Hepatocyte (in vitro differentiated cells): Measurements from ENCODE around the gene UPF2. TPM values are rescaled to one million over a fixed set of nuclear protein-coding genes. Genes with fewer than 3 reads are reported as not detected.

Source experiments
- DNase-seq: peaks from one replicate; pipeline ENCODE4 v3.0.0-alpha.2; 2016; ENCODE audit warnings: low spot score
- H2AFZ ChIP-seq: fragments of 200-600 bp; sonication (generic); 2 replicates; pipeline ENCODE4 v1.6.0; 2016; ENCODE audit warnings: antibody characterized with exemption, mild to moderate bottlenecking
- H3K27ac ChIP-seq: fragments of 200-600 bp; sonication (generic); 2 replicates; pipeline ENCODE4 v1.5.1; 2016; ENCODE audit warnings: mild to moderate bottlenecking
- H3K27me3 ChIP-seq: fragments of 200-600 bp; sonication (generic); 2 replicates; pipeline ENCODE4 v1.6.1; 2016
- H3K36me3 ChIP-seq: fragments of 200-600 bp; sonication (generic); replicated peaks from 2 replicates; pipeline ENCODE4 v1.5.1; 2016; ENCODE audit warnings: low read depth; ENCODE audit not compliant: insufficient read depth
- H3K4me1 ChIP-seq: fragments of 200-600 bp; sonication (generic); 2 replicates; pipeline ENCODE4 v1.5.1; 2016; ENCODE audit warnings: mild to moderate bottlenecking, moderate library complexity; ENCODE audit not compliant: insufficient read depth
- H3K4me2 ChIP-seq: fragments of 200-600 bp; sonication (generic); 2 replicates; pipeline ENCODE4 v1.6.0; 2016
- H3K4me3 ChIP-seq: fragments of 200-600 bp; sonication (generic); 2 replicates; pipeline ENCODE4 v1.5.1; 2016; ENCODE audit warnings: mild to moderate bottlenecking
- H3K79me2 ChIP-seq: fragments of 200-600 bp; sonication (generic); 2 replicates; pipeline ENCODE4 v1.6.0; 2017; ENCODE audit warnings: mild to moderate bottlenecking
- H3K9me2 ChIP-seq: fragments of 200-600 bp; sonication (generic); replicated peaks from 2 replicates; pipeline ENCODE4 v1.6.0; 2017; ENCODE audit warnings: mild to moderate bottlenecking; ENCODE audit not compliant: insufficient read depth
- H3K9me3 ChIP-seq: fragments of 200-600 bp; sonication (generic); 2 replicates; pipeline ENCODE4 v1.5.1; 2016; ENCODE audit warnings: low read depth, mild to moderate bottlenecking
- H4K20me1 ChIP-seq: fragments of 200-600 bp; sonication (generic); 2 replicates; pipeline ENCODE4 v1.6.0; 2016; ENCODE audit warnings: mild to moderate bottlenecking; ENCODE audit not compliant: insufficient read depth, poor library complexity, severe bottlenecking
- EZH2 ChIP-seq: fragments of 200-600 bp; sonication (generic); IDR thresholded peaks from 2 replicates; pipeline ENCODE4 v1.6.1; 2016; ENCODE audit warnings: antibody characterized with exemption, mild to moderate bottlenecking, borderline replicate concordance
- EZH2phosphoT487 ChIP-seq: fragments of 200-600 bp; sonication (generic); IDR thresholded peaks from one replicate; pipeline ENCODE4 v1.6.1; 2018; ENCODE audit warnings: antibody characterized with exemption, mild to moderate bottlenecking, low read depth, moderate library complexity; ENCODE audit not compliant: unreplicated experiment, severe bottlenecking
- WGBS: methylation state at CpG from one replicate; pipeline ENCODE4 v1.1.6; 2016; ENCODE audit warnings: low lambda C conversion rate; ENCODE audit errors: missing lambda C conversion rate; 5-methylcytosine and 5-hydroxymethylcytosine counted together
- polyA plus RNA-seq: library from polyadenylated mRNA; unstranded; fragments of >200 nt; fragmentation: Nextera tagmentation; extraction: Ambion mirVana; gene quantifications from 2 replicates; pipeline ENCODE4 v1.2.1, GENCODE V29; 2016
- total RNA-seq: library from RNA; depleted of rRNA; stranded (reverse); fragments of >200 nt; gene quantifications from 2 replicates; pipeline ENCODE4 v1.2.3, GENCODE V29; 2014
- TF ChIP-seq, protein P1 (sequence below): fragments of 200-600 bp; sonication (generic); IDR thresholded peaks from 2 replicates; pipeline ENCODE4 v1.5.1; 2016; ENCODE audit warnings: antibody characterized with exemption, mild to moderate bottlenecking; ENCODE audit not compliant: poor library complexity

UPF2 gene
- total and polyA plus RNA-seq, 2 experiments from 2014 or later, result 12.3 to 14.5 TPM

DNA sequence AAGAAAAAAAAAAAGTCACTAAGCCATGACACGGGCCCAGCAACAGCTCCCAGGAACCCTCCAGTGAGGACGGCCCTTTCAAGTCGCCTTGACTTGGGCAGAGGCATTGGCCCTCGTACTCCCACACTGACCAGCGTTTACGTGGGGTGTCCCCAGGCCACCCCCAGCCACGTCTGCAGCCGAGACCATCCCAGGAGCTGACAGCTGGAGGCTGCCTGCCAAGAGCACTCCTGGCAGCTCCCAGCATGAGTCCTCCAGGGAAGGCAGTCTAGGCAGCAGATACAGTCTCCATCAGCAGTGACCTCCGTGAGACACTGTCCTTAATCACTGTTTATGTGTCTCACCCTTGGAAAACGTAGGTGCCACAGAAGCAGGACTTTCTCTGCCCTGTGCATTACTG is 133.0 kb downstream of the UPF2 start:
- Histone ChIP-seq H3K27me3 (no peaks in the 10 kb centered on the region), H4K20me1 (no peaks in the 10 kb centered on the region), H3K9me2 (no peaks in the 10 kb centered on the region), H3K79me2 (no peaks in the 10 kb centered on the region), H3K9me3 (no peaks in the 10 kb centered on the region), H3K27ac (no peak overlapping the region), H3K4me3 (no peak overlapping the region), H3K4me2 (no peak overlapping the region), H3K36me3 (no peaks in the 10 kb centered on the region), H2AFZ (no peak overlapping the region), H3K4me1 (no peaks in the 10 kb centered on the region)
- 84% methylated on average over 10 of the region's 10 CpGs for WGBS
- no peak for TF ChIP-seq EZH2phosphoT487
- TF ChIP-seq, protein P1, sequence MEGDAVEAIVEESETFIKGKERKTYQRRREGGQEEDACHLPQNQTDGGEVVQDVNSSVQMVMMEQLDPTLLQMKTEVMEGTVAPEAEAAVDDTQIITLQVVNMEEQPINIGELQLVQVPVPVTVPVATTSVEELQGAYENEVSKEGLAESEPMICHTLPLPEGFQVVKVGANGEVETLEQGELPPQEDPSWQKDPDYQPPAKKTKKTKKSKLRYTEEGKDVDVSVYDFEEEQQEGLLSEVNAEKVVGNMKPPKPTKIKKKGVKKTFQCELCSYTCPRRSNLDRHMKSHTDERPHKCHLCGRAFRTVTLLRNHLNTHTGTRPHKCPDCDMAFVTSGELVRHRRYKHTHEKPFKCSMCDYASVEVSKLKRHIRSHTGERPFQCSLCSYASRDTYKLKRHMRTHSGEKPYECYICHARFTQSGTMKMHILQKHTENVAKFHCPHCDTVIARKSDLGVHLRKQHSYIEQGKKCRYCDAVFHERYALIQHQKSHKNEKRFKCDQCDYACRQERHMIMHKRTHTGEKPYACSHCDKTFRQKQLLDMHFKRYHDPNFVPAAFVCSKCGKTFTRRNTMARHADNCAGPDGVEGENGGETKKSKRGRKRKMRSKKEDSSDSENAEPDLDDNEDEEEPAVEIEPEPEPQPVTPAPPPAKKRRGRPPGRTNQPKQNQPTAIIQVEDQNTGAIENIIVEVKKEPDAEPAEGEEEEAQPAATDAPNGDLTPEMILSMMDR, result no peak
- no peak for TF ChIP-seq EZH2
- no peak for DNase-seq

DNA sequence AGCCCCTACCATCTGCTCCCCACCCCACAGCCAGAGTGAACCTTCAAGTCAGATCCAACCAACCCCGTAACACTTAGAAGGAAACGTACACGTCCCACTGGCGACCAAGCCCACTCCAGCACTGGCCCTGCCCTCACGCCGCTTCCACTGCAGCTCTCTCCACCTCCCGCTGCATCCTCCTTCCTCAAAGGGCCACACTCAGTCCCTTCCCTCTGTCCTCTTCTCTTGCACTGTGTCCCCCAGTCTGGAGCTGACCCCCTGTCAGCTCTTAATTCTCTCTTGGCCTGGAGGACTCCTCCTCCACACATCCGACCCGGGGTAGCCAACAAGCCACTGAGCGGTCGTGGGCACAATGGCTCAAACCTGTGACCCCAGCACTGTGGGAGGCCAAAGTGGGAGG is 133.6 kb downstream of the UPF2 start:
- Histone ChIP-seq H3K27ac (no peak overlapping the region), H3K4me3 (no peak overlapping the region), H3K9me2 (no peaks in the 10 kb centered on the region), H2AFZ (no peak overlapping the region), H3K4me1 (no peaks in the 10 kb centered on the region), H3K9me3 (no peaks in the 10 kb centered on the region), H4K20me1 (no peaks in the 10 kb centered on the region), H3K79me2 (no peaks in the 10 kb centered on the region), H3K4me2 (no peak overlapping the region), H3K27me3 (no peaks in the 10 kb centered on the region), H3K36me3 (no peaks in the 10 kb centered on the region)
- 96% methylated on average over 11 of the region's 11 CpGs for WGBS
- TF ChIP-seq EZH2phosphoT487 (no peak), EZH2 (no peak)
- TF ChIP-seq, protein P1, result no peak
- DNase-seq, result no peak

DNA sequence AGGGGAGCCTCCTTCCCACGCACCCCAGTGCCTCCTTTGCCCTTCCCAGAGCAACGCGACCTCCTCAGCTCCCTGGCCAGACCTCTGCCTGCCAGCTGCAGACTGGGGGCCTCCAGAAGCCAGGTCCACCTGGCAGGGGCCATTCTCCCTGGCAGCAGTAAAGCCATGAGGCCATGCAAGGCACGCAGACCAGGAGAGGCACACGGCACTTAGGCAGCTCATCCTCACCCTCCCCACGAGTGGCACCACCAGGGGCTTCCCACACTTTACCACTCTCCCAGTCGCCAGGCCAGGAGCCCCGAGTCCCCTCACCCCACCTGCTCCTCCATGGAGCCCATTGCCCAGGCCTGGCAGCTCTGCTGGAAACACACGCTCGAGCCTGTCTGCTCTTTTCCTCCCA is 134.1 kb downstream of the UPF2 start:
- TF ChIP-seq EZH2phosphoT487 (no peak), EZH2 (no peak)
- TF ChIP-seq, protein P1, result no peak
- no peaks in the 10 kb centered on the region for H3K27me3 ChIP-seq
- no peak overlapping the region for H3K4me2 ChIP-seq
- H2AFZ ChIP-seq, result no peak overlapping the region
- no peaks in the 10 kb centered on the region for H3K79me2 ChIP-seq
- 95% methylated on average over 9 of the region's 10 CpGs for WGBS
- DNase-seq, result no peak
- no peak overlapping the region for H3K4me3 ChIP-seq
- no peaks in the 10 kb centered on the region for H3K4me1 ChIP-seq
- no peak overlapping the region for H3K27ac ChIP-seq
- H3K36me3 ChIP-seq, result no peaks in the 10 kb centered on the region
- H4K20me1 ChIP-seq, result no peaks in the 10 kb centered on the region
- H3K9me3 ChIP-seq, result no peaks in the 10 kb centered on the region
- H3K9me2 ChIP-seq, result no peaks in the 10 kb centered on the region

DNA sequence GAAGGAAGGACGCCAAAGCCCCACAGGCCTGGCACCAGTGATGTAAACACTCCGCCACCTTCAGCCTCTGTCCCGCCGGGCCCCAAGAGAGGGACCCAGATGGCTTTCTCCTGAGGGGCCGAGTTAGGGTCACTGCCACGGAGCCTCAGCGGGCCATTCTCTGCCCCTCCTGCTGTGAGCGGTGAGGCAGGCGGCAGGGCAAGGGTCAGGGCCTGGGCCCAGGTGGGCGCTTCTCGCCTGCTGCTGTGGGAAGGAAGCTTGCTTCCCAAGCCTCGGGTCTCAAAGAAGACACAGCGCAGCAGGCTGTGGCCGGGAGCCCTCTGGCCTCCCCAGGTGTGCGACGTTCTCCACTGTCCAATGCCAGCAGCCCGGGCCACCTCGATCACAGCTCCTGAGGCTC is 134.7 kb downstream of the UPF2 start:
- H3K79me2 ChIP-seq, result no peaks in the 10 kb centered on the region
- H3K4me3 ChIP-seq, result no peak overlapping the region
- DNase-seq, result no peak
- H3K4me1 ChIP-seq, result no peaks in the 10 kb centered on the region
- no peaks in the 10 kb centered on the region for H4K20me1 ChIP-seq
- no peaks in the 10 kb centered on the region for H3K36me3 ChIP-seq
- TF ChIP-seq EZH2 (no peak), EZH2phosphoT487 (no peak)
- TF ChIP-seq, protein P1, result no peak
- H3K4me2 ChIP-seq, result no peak overlapping the region
- no peak overlapping the region for H2AFZ ChIP-seq
- no peaks in the 10 kb centered on the region for H3K27me3 ChIP-seq
- H3K9me3 ChIP-seq, result no peaks in the 10 kb centered on the region
- H3K9me2 ChIP-seq, result no peaks in the 10 kb centered on the region
- no peak overlapping the region for H3K27ac ChIP-seq
- 95% methylated on average over 18 of the region's 18 CpGs for WGBS
